Heart left ventricle (tissue), 13 donors: Measurements from ENCODE around the gene ZFAND4.

Experiments
- POLR2A ChIP-seq, 2 donors: fragments of 450-650 bp; IDR thresholded peaks; one replicate each; pipeline ENCODE4 v1.6.1; 2017; ENCODE audit warnings: antibody characterized with exemption in 2 of 2, mild to moderate bottlenecking in 2 of 2, moderate library complexity in 2 of 2
- TF ChIP-seq, protein P1 (sequence below), 12 donors: fragments of 200-600 bp; sonication (generic) in 4 of 12; IDR thresholded peaks; one replicate each; pipeline versions ENCODE4 v1.5.0 to v1.8.0; 2018 to 2022; ENCODE audit warnings: antibody characterized with exemption in 12 of 12, mild to moderate bottlenecking in 5 of 12
- donor health status: ischemic (EF 13 %, LVEDD 7.1; RV severe dilation, severe dysfunction).
- donor health status: DM: no; HTN: yes; CAD: no.
- donor health status: DM: no; HTN: no; CAD: no.
- donor health status: ischemic (EF 25% LVEDD 6.9; RV normal size, moderate dysfunction).
- donor health status: ischemic (EF 25% LVEDD 5.7; RV mildly dilated, moderate dysfunction).
- donor health status: ischemic (EF 35%, LVEDD 5.7; RV mildly dilated, moderate dysfunction).
- donor health status: nonischemic (EF 11% LVEDD 7.7; RV severe dilation, severe dysfunction).
- donor health status: DM: yes; HTN: yes; CAD: no.
- donor health status: PGD.
- donor health status: ischemic (EF 29% LVEDD 5.4; RV normal size, mild dysfunction).
- donor health status: nonischemic (EF 23%, LVEDD 6.1; RV moderate dilation, normal function).

DNA sequence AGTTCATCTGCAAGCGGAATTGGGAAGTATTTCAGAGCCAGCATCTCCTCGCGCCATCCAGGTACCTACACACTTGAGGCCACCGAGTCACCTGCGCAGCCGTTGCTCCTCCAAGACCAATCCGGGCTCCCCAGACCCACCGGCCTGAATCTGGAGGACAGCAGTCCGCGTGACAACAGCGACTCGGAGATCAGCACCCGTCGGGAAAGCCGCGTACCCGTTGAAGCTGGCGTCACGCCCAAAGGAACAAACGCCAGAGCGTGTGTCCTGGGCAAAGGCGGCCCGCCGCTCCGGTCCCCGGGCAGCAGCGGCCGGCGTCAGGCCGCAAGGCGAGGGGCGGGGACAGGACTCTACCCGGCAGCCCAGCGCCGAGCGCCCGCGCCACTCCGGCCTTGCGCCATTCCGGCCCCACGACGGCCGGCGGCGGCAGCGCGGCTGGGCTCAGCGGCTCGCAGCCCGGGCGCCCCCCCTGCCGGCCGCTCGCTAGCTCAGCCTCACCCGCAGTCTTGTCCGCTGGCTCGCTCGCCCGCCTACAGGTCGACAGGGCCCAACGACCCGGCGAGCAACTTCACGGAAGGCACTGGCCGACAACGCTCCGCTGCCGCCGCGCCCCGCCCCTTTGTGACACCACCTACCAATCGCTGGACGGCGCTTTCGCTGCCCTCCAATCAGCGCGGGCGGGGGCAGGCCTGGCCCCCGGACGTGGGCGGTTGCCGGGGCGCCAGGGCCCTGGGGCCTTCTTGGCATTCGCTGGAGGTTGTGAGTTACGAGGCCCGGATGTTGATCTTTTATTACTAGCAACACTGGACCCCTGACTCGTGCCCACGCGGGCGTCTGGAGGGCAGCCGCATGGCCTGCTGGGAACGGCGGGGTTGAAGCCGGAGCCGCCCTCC is at the start of gene ZFAND4:
- peak; percentile 28 to 77 for TF ChIP-seq POLR2A (IDR thresholded peaks at IDR 0.05)
- TF ChIP-seq, protein P1, sequence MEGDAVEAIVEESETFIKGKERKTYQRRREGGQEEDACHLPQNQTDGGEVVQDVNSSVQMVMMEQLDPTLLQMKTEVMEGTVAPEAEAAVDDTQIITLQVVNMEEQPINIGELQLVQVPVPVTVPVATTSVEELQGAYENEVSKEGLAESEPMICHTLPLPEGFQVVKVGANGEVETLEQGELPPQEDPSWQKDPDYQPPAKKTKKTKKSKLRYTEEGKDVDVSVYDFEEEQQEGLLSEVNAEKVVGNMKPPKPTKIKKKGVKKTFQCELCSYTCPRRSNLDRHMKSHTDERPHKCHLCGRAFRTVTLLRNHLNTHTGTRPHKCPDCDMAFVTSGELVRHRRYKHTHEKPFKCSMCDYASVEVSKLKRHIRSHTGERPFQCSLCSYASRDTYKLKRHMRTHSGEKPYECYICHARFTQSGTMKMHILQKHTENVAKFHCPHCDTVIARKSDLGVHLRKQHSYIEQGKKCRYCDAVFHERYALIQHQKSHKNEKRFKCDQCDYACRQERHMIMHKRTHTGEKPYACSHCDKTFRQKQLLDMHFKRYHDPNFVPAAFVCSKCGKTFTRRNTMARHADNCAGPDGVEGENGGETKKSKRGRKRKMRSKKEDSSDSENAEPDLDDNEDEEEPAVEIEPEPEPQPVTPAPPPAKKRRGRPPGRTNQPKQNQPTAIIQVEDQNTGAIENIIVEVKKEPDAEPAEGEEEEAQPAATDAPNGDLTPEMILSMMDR (IDR thresholded peaks at IDR 0.05): peak; percentile 47 to 87 (median 76)
